Skeletal muscle satellite cell (primary cell): ENCODE data around the gene RCAN1.
A peak's percentile ranks its signal among the peaks of the same experiment; 100 is the strongest.

Experiments used
- H3K27me3 ChIP-seq: 2 replicates; pipeline ENCODE4 v1.7.0; 2013; ENCODE audit warnings: low read length; ENCODE audit not compliant: control insufficient read depth, insufficient read depth
- H3K36me3 ChIP-seq: 2 replicates; pipeline ENCODE4 v1.7.0; 2013; ENCODE audit warnings: mild to moderate bottlenecking, control low read depth, low read length; ENCODE audit not compliant: insufficient read depth
- H3K4me1 ChIP-seq: 2 replicates; pipeline ENCODE4 v1.7.0; 2013; ENCODE audit warnings: low read length; ENCODE audit not compliant: control insufficient read depth, insufficient read depth
- H3K4me2 ChIP-seq: 2 replicates; pipeline ENCODE4 v1.7.0; 2013; ENCODE audit warnings: mild to moderate bottlenecking, low read length
- H3K4me3 ChIP-seq: 2 replicates; pipeline ENCODE4 v1.7.0; 2013; ENCODE audit warnings: low read length
- H3K9ac ChIP-seq: 2 replicates; pipeline ENCODE4 v1.7.0; 2013; ENCODE audit warnings: mild to moderate bottlenecking, low read depth, low read length, moderate library complexity
- H3K9me3 ChIP-seq: replicated peaks from 2 replicates; pipeline ENCODE4 v1.7.0; 2013; ENCODE audit warnings: mild to moderate bottlenecking, control low read depth, low read length

Gene RCAN1

DNA sequence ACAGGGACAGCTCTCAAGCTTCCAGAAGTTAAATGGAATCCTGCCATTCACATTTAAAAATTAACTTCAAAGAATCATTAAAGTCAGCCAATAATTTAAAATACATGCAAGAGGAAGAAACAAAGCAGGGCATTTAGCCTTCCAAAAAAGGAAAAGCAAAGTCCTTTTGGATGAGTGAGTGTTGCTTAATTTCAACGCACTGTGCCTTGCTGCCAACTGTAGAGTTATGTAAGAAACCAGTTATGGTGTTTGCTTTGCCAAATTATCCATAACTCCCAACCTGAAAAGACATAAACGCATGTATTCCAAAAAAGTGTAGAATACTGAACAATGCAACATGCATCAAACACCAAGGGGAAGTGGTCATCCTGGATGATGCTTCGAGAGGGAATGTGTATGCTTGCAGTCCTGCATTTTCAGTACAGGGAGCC is 86.8 kb downstream of the RCAN1 start:
- no peak overlapping the region for H3K9ac ChIP-seq
- no peak overlapping the region for H3K4me2 ChIP-seq
- H3K9me3 ChIP-seq, result no peaks in the 10 kb centered on the region
- H3K27me3 ChIP-seq, result no peaks in the 10 kb centered on the region
- no peaks in the 10 kb centered on the region for H3K36me3 ChIP-seq
- H3K4me3 ChIP-seq, result no peak overlapping the region
- H3K4me1 ChIP-seq, result peaks cover 36% of the 10 kb centered on the region

DNA sequence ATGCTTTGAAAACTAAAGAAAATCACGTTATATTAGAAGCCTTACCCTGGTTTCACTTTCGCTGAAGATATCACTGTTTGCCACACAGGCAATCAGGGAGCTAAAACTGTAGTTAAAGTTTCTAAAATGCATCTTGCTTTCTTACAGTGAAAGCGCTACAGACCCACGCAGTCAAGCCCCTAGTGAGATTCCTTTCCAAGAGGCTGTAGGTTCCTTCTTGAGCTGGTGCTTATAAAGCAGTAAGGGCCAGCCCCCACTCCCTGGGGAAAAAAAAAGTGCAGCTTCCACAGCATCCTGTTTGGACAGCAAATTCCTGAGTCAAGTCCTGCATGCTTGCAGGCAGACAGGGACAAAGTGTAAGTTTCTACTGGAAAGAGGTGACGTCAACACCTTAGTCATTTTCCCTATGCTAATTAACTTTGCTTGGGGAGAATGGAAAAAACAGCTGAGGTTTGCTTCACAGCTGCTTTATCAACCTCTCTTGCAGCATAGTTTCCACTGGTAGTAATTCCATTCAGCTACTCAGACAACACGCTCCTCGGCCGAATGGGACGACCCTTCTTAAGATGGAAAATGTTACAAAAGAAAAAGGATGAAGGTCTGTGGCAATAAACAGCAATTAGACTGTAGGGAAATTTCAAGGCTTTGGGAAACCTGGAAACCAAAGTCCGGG is 88.2 kb downstream of the RCAN1 start:
- H3K9me3 ChIP-seq, result no peaks in the 10 kb centered on the region
- peaks cover 1% of the 10 kb centered on the region for H3K36me3 ChIP-seq
- no peaks in the 10 kb centered on the region for H3K27me3 ChIP-seq
- H3K4me3 ChIP-seq, result peak overlapping the region; percentile 68
- peaks cover 36% of the 10 kb centered on the region for H3K4me1 ChIP-seq
- H3K4me2 ChIP-seq, result peak overlapping the region; percentile 87
- peak overlapping the region; percentile 91 for H3K9ac ChIP-seq

DNA sequence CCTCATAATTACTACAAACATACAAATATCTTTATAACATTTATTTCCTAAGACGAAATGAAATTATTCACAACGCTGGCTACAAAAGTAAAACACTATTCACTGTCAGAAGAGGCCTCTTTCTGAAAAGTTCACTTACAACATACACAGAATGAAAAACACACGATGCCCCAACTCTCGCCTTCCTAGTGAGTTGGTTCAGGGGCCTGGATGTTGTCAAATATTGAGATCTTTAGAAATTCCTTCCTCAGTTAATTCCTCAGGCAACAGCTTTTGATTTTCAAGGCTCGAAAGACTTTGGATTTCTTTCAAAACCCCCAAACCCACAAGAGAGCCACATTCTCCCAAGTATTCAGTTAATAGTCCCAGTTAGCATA is 88.7 kb downstream of the RCAN1 start:
- peak overlapping the region; percentile 68 for H3K4me3 ChIP-seq
- peak overlapping the region; percentile 91 for H3K9ac ChIP-seq
- peaks cover 36% of the 10 kb centered on the region for H3K4me1 ChIP-seq

DNA sequence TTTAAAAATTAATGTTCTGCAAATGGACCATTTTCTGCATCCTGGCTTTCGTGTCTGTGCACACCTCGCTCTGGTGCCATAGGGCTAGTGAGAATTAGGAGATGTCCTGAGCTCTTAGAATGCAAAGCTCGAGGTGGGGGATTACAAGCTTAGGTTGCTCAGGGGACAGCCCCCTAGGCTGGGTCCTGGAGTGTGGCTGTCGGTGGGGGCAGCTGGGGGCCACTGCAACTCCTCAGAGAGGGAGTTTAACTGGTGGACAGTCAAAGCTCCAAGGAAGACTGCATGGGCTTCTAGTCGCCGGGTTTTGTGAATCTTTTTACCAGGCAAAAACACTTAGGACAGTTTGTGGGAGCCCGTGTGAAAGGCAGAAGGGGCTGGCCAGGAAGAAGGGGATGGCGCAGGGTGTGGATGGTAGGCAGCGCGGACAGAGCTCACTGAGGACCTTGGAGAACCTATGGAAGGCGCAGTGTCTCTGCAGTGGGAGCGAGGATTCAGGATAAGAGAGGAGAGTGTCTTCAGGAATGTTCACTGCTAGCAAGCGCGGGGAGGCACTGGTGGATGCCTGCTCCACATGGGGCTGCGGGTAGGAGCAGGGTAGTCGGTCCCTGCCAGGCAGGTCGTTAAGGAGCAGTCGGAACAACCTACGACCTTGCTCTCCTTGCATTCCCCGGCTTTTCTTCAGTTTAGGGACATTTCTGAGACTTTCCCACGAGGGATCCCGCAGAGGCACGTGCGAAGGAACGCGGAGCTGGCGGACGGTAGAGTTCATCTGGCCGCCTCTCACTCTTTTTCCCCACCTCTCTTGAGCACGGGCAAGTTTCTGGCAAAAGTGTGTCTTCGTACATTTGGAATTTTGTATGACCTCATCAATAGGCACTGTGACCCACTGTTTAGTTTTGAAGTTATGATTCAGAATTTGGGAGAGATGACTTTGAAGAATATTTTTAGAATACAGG is 90.0 kb downstream of the RCAN1 start:
- Histone ChIP-seq H3K9me3 (no peaks in the 10 kb centered on the region), H3K4me2 (peak overlapping the region; percentile 87), H3K4me1 (peaks cover 31% of the 10 kb centered on the region), H3K36me3 (peaks cover 20% of the 10 kb centered on the region), H3K4me3 (peak overlapping the region; percentile 68), H3K27me3 (no peaks in the 10 kb centered on the region), H3K9ac (peak overlapping the region; percentile 91)

More for the DNA sequence above, 88.7 kb downstream of the RCAN1 start:
- peaks cover 7% of the 10 kb centered on the region for H3K36me3 ChIP-seq
- H3K4me2 ChIP-seq, result peak overlapping the region; percentile 87
- no peaks in the 10 kb centered on the region for H3K9me3 ChIP-seq
- no peaks in the 10 kb centered on the region for H3K27me3 ChIP-seq

GRCh38 chr21:34523019-34523555 is 91.8 kb downstream of the RCAN1 start:
- Histone ChIP-seq H3K36me3 (peaks cover 33% of the 10 kb centered on the region), H3K4me2 (no peak overlapping the region), H3K27me3 (no peaks in the 10 kb centered on the region), H3K4me1 (peaks cover 26% of the 10 kb centered on the region), H3K4me3 (no peak overlapping the region), H3K9ac (no peak overlapping the region), H3K9me3 (no peaks in the 10 kb centered on the region)

GRCh38 chr21:34522284-34522683 is 92.6 kb downstream of the RCAN1 start:
- H3K4me2 ChIP-seq, result no peak overlapping the region
- H3K36me3 ChIP-seq, result peaks cover 34% of the 10 kb centered on the region
- no peak overlapping the region for H3K9ac ChIP-seq
- peaks cover 18% of the 10 kb centered on the region for H3K4me1 ChIP-seq
- no peak overlapping the region for H3K4me3 ChIP-seq
- H3K27me3 ChIP-seq, result no peaks in the 10 kb centered on the region
- H3K9me3 ChIP-seq, result no peaks in the 10 kb centered on the region

- Histone ChIP-seq H3K4me1 (peaks cover 15% of the 10 kb centered on the region), H3K4me3 (no peak overlapping the region), H3K36me3 (peaks cover 39% of the 10 kb centered on the region), H3K9me3 (no peaks in the 10 kb centered on the region), H3K9ac (no peak overlapping the region), H3K27me3 (no peaks in the 10 kb centered on the region), H3K4me2 (no peak overlapping the region)
Measured at GRCh38 chr21:34521561-34521960, 93.4 kb downstream of the RCAN1 start.

DNA sequence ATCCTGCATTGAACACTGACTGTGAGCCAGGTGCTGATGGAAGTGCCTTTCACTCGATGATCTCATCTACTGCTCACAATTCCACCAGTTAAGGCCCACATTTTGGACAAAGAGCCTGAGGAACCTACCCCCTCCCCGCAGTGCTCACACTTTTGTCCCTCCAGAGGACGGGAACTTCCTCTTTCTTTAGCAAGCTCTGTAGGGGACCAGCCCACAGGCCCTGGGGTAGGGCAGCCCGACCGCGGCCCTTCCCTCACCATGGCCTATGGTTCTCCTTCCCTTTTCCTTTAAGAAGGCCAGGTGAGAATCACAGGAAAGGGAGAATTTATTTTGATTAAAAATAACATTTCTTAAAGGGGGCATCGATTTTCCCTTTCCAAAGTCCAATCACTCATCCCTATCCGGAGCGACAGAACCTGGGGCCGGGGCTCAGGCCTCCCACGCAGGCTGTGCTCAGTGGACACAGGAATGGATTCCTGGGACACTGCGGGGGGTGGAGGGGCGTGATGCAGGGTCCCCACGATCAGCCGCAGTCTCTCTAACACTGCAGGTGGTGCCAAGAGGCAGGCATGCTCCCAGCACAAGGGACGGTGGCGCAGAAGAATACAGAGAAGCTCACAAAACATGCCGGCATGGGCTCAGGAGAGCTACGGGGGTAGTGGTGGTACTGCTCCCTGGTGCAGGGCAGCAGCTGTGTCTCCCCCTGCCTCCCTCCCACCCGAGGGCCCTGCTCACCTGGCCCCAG is 94.0 kb downstream of the RCAN1 start:
- peaks cover 42% of the 10 kb centered on the region for H3K36me3 ChIP-seq
- H3K4me3 ChIP-seq, result no peak overlapping the region
- peaks cover 14% of the 10 kb centered on the region for H3K4me1 ChIP-seq
- H3K27me3 ChIP-seq, result no peaks in the 10 kb centered on the region
- H3K4me2 ChIP-seq, result no peak overlapping the region
- H3K9me3 ChIP-seq, result no peaks in the 10 kb centered on the region
- H3K9ac ChIP-seq, result no peak overlapping the region

GRCh38 chr21:34520281-34520680 is 94.6 kb downstream of the RCAN1 start:
- Histone ChIP-seq H3K4me2 (no peak overlapping the region), H3K9me3 (no peaks in the 10 kb centered on the region), H3K9ac (no peak overlapping the region), H3K4me1 (peaks cover 8% of the 10 kb centered on the region), H3K27me3 (no peaks in the 10 kb centered on the region), H3K36me3 (peaks cover 42% of the 10 kb centered on the region), H3K4me3 (no peak overlapping the region)

GRCh38 chr21:34519694-34520093 is 95.2 kb downstream of the RCAN1 start:
- Histone ChIP-seq H3K27me3 (no peaks in the 10 kb centered on the region), H3K4me3 (no peak overlapping the region), H3K9ac (no peak overlapping the region), H3K4me1 (peaks cover 2% of the 10 kb centered on the region), H3K4me2 (no peak overlapping the region), H3K36me3 (peaks cover 42% of the 10 kb centered on the region), H3K9me3 (no peaks in the 10 kb centered on the region)

DNA sequence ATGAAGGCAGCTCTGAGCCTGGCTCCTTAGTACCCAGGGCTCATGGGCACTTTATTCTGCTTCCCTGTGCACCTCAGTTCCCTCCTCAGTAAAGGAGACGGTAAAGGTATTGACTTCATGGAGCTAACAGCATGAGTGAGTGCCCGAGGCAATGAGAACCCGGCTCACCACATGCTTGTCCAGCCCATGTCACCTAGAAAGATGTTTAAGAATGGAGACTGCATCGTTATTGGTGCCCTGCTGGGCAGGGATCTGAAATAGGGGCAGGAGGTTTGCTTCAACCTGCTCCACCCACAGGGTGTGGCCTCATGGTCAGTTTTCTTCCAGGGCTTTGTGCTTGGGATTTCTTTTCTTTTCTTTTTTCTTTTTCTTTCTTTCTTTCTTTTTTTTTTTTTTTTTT is 95.9 kb downstream of the RCAN1 start:
- no peak overlapping the region for H3K4me3 ChIP-seq
- no peaks in the 10 kb centered on the region for H3K9me3 ChIP-seq
- H3K4me1 ChIP-seq, result no peaks in the 10 kb centered on the region
- no peak overlapping the region for H3K4me2 ChIP-seq
- H3K9ac ChIP-seq, result no peak overlapping the region
- H3K36me3 ChIP-seq, result peaks cover 42% of the 10 kb centered on the region
- no peaks in the 10 kb centered on the region for H3K27me3 ChIP-seq
